HCT116 (cell line): ENCODE measurements around the gene ERVMER34-1. TPM values are rescaled to one million over a fixed set of nuclear protein-coding genes. Genes with fewer than 3 reads are reported as not detected.

ENCODE experiments used
- ATAC-seq: fragments of 200-7000 bp; cut with Tn5 transposase; 2 replicates; pipeline ENCODE4 v1.9.1; 2020; ENCODE audit warnings: mild to moderate bottlenecking, moderate library complexity
- BruUV-seq: library from RNA; stranded (reverse); fragments of 400-500 nt; replicated peaks from 2 replicates; lab custom pipeline; 2021; lab: Mats Ljungman, UMichigan
- CTCF ChIA-PET: fragments of 300-600 bp; sonication (Branson Sonifier 250); formaldehyde crosslinking; loops from one replicate; lab custom pipeline; 2021; ENCODE audit warnings: antibody characterized with exemption; lab: Charles Lee
- POLR2A ChIA-PET: fragments of 300-600, 350-600 bp; sonication (Branson Sonifier 250); formaldehyde crosslinking; loops from one replicate; lab custom pipeline; 2021; ENCODE audit warnings: antibody characterized with exemption; lab: Charles Lee
- RAD21 ChIA-PET, 2 experiments: fragments of 300-600 bp; sonication (Branson Sonifier 250); formaldehyde crosslinking; loops; one replicate each; lab custom pipeline; 2023; ENCODE audit warnings: low total read pairs in 2 of 2; ENCODE audit not compliant: uncharacterized antibody in 2 of 2, unreplicated experiment in 2 of 2, low non-redundant PET in 1 of 2; lab: Charles Lee
- DNase-seq: peaks from one replicate; pipeline ENCODE4 v3.0.0-alpha.2; 2010; ENCODE audit warnings: low read depth, low spot score
- H2AFZ ChIP-seq: fragments of 200-600 bp; shearing (Covaris generic), sonication (generic); 2 replicates; pipeline ENCODE4 v1.6.1; 2017; ENCODE audit warnings: low read depth, mixed run types, mixed read lengths, antibody characterized with exemption, low read length; ENCODE audit not compliant: poor library complexity, severe bottlenecking
- H3K27ac ChIP-seq: 2 replicates; pipeline ENCODE4 v1.5.1; 2012; ENCODE audit warnings: low read depth, low read length
- H3K27me3 ChIP-seq: fragments of 200-600 bp; sonication (generic); 2 replicates; pipeline ENCODE4 v1.6.1; 2016; ENCODE audit warnings: mixed run types, low read length, mixed read lengths; ENCODE audit not compliant: insufficient read depth
- H3K36me3 ChIP-seq, 2 experiments: fragments of 200-500 bp in 1 of 2; fragments of 200-600 bp in 1 of 2; sonication (Bioruptor generic) in 1 of 2; sonication (generic) in 1 of 2; 2 replicates each; pipeline versions ENCODE4 v1.5.1 to v1.6.1; 2014 to 2016; ENCODE audit warnings: low read length in 2 of 2, inconsistent platforms in 1 of 2, mixed read lengths in 1 of 2, mixed run types in 1 of 2; ENCODE audit not compliant: insufficient read depth in 2 of 2, control insufficient read depth in 1 of 2
- H3K4me1 ChIP-seq, 2 experiments: fragments of 200-600 bp in 1 of 2; sonication (generic) in 1 of 2; 2 replicates each; pipeline versions ENCODE4 v1.5.1 to v1.6.1; 2012 to 2017; ENCODE audit warnings: low read length in 2 of 2, inconsistent platforms in 1 of 2, mild to moderate bottlenecking in 1 of 2, mixed read lengths in 1 of 2, mixed run types in 1 of 2, moderate library complexity in 1 of 2; ENCODE audit not compliant: insufficient read depth in 2 of 2, control insufficient read depth in 1 of 2
- H3K4me2 ChIP-seq: fragments of 200-600 bp; sonication (generic); 2 replicates; pipeline ENCODE4 v1.6.1; 2017; ENCODE audit warnings: mixed run types, low read length, mixed read lengths
- H3K4me3 ChIP-seq, 2 experiments: fragments of 200-600 bp in 1 of 2; sonication (generic) in 1 of 2; replicated peaks in 1 of 2; 2 replicates each; pipeline ENCODE4 v1.5.1; 2011 to 2016; ENCODE audit warnings: low read length in 2 of 2, control low read depth in 1 of 2, low read depth in 1 of 2, mild to moderate bottlenecking in 1 of 2, mixed read lengths in 1 of 2, mixed run types in 1 of 2
- H3K79me2 ChIP-seq: fragments of 200-600 bp; sonication (generic); 2 replicates; pipeline ENCODE4 v1.6.1; 2017; ENCODE audit warnings: mild to moderate bottlenecking, mixed run types, low read length, moderate library complexity, mixed read lengths; ENCODE audit not compliant: insufficient read depth
- H3K9ac ChIP-seq: fragments of 200-600 bp; sonication (generic); 2 replicates; pipeline ENCODE4 v1.6.1; 2016; ENCODE audit warnings: low read length, mixed read lengths
- H3K9me2 ChIP-seq: fragments of 200-600 bp; sonication (generic), shearing (Covaris generic); 2 replicates; pipeline ENCODE4 v1.6.1; 2017; ENCODE audit warnings: mixed run types, mild to moderate bottlenecking, moderate library complexity; ENCODE audit not compliant: insufficient read depth
- H3K9me3 ChIP-seq, 2 experiments: fragments of 200-500 bp in 1 of 2; fragments of 200-600 bp in 1 of 2; sonication (Bioruptor generic) in 1 of 2; sonication (generic) in 1 of 2; 2 replicates each; pipeline ENCODE4 v1.6.1; 2014 to 2017; ENCODE audit warnings: low read length in 2 of 2, mixed read lengths in 2 of 2, inconsistent platforms in 1 of 2, low read depth in 1 of 2, mild to moderate bottlenecking in 1 of 2, mixed run types in 1 of 2, moderate library complexity in 1 of 2; ENCODE audit not compliant: control insufficient read depth in 1 of 2, insufficient read depth in 1 of 2
- H4K20me1 ChIP-seq: fragments of 200-600 bp; sonication (generic), shearing (Covaris generic); 2 replicates; pipeline ENCODE4 v1.6.1; 2017; ENCODE audit warnings: mixed run types, mild to moderate bottlenecking, moderate library complexity; ENCODE audit not compliant: insufficient read depth
- CBX3 ChIP-seq: IDR thresholded peaks from 2 replicates; pipeline ENCODE4 v1.6.1; 2012; ENCODE audit warnings: low read depth
- EZH2 ChIP-seq: fragments of 200-600 bp; sonication (generic); IDR thresholded peaks from 2 replicates; pipeline ENCODE4 v1.6.1; 2017; ENCODE audit warnings: antibody characterized with exemption, mixed run types
- JUND ChIP-seq: IDR thresholded peaks from 2 replicates; pipeline ENCODE4 v1.6.1; 2012
- POLR2AphosphoS5 ChIP-seq: IDR thresholded peaks from 2 replicates; pipeline ENCODE4 v1.6.1; 2011; ENCODE audit warnings: mild to moderate bottlenecking, low read depth, low read length, moderate library complexity
- SIN3A ChIP-seq: IDR thresholded peaks from 2 replicates; pipeline ENCODE4 v1.6.1; 2012; ENCODE audit warnings: low read depth
- TCF7L2 ChIP-seq: IDR thresholded peaks from 2 replicates; pipeline ENCODE4 v1.7.0; 2011; ENCODE audit warnings: borderline replicate concordance, inconsistent platforms; ENCODE audit not compliant: insufficient read depth, insufficient read length; ENCODE audit errors: extremely low read depth
- YY1 ChIP-seq: IDR thresholded peaks from 2 replicates; pipeline ENCODE4 v1.6.1; 2011; ENCODE audit warnings: low read length, low read depth, moderate library complexity, mild to moderate bottlenecking; ENCODE audit not compliant: insufficient replicate concordance; ENCODE audit errors: extremely low read depth
- intact Hi-C: fragments of 100-400 bp; cut with micrococcal nuclease; formaldehyde crosslinking; loops from 2 replicates; pipeline ENCODE4 v1.10.0; 2022
- total RNA-seq: library from RNA; stranded (reverse); gene quantifications from one replicate; pipeline ENCODE4 v1.2.1, GENCODE V29; 2021; ENCODE audit not compliant: unreplicated experiment

ERVMER34-1 gene
- total RNA-seq, 1 experiment from 2014 or later = 17.5 TPM

GRCh38 chr4:52760256-52760655, 9.0 kb upstream of the ERVMER34-1 start:
- no peak for DNase-seq
- H3K9ac ChIP-seq = no peak overlapping the region
- RAD21 ChIA-PET = no interaction called here
- H3K4me2 ChIP-seq = no peak overlapping the region
- H3K4me1 ChIP-seq = no peaks in the 10 kb centered on the region
- CTCF ChIA-PET = no interaction called here
- no peak for TF ChIP-seq POLR2AphosphoS5
- H4K20me1 ChIP-seq = no peaks in the 10 kb centered on the region
- H3K27me3 ChIP-seq = no peaks in the 10 kb centered on the region
- H3K79me2 ChIP-seq = no peaks in the 10 kb centered on the region
- no peak overlapping the region for H2AFZ ChIP-seq
- no TSS peak for BruUV-seq
- intact Hi-C loops = no loop called here
- no peaks in the 10 kb centered on the region for H3K9me2 ChIP-seq
- no peak overlapping the region for H3K4me3 ChIP-seq
- POLR2A ChIA-PET = no interaction called here
- H3K9me3 ChIP-seq = no peaks in the 10 kb centered on the region
- H3K36me3 ChIP-seq = no peaks in the 10 kb centered on the region
- no peak overlapping the region for H3K27ac ChIP-seq
- no peak for ATAC-seq

- H3K4me3 ChIP-seq = no peak overlapping the region
- H3K9me3 ChIP-seq = no peaks in the 10 kb centered on the region
- H3K9me2 ChIP-seq = no peaks in the 10 kb centered on the region
- POLR2A ChIA-PET = no interaction called here
- H3K27ac ChIP-seq = no peak overlapping the region
- H3K36me3 ChIP-seq = no peaks in the 10 kb centered on the region
- ATAC-seq (no peak), DNase-seq (no peak)
- no peaks in the 10 kb centered on the region for H4K20me1 ChIP-seq
- no peak overlapping the region for H3K4me2 ChIP-seq
- no peak overlapping the region for H3K9ac ChIP-seq
- TF ChIP-seq JUND (no peak), TCF7L2 (no peak), SIN3A (no peak), YY1 (no peak), POLR2AphosphoS5 (no peak), CBX3 (no peak), EZH2 (no peak)
- intact Hi-C loops = no loop called here
- BruUV-seq = no TSS peak
- H3K27me3 ChIP-seq = no peaks in the 10 kb centered on the region
- H3K4me1 ChIP-seq = peaks cover 5 to 15% of the 10 kb centered on the region in 2 experiments
- RAD21 ChIA-PET = interaction anchor here in 1 of 2 experiments (0.7 kb wide), 1 partner anchor 209 kb away, joined by 3 read pairs; no protein-coding TSS in a partner anchor
- peaks cover 2% of the 10 kb centered on the region; the same call in 1 of the 2 replicates for H3K79me2 ChIP-seq
- CTCF ChIA-PET = no interaction called here
- H2AFZ ChIP-seq = no peak overlapping the region
Measured at GRCh38 chr4:52755426-52755825, 4.2 kb upstream of the ERVMER34-1 start.
